Measurements from ENCODE around the gene KRTAP9-8. TPM values are rescaled to one million over a fixed set of nuclear protein-coding genes. Genes with fewer than 3 reads are reported as not detected.
"Not testable (repeated sequence)": the region's sequence is repeated elsewhere in the genome, so short reads cannot be mapped to it uniquely, and the experiment has no call there.

The KRTAP9-8 gene
- total and polyA plus RNA-seq, 4 donors, result not detected

DNA sequence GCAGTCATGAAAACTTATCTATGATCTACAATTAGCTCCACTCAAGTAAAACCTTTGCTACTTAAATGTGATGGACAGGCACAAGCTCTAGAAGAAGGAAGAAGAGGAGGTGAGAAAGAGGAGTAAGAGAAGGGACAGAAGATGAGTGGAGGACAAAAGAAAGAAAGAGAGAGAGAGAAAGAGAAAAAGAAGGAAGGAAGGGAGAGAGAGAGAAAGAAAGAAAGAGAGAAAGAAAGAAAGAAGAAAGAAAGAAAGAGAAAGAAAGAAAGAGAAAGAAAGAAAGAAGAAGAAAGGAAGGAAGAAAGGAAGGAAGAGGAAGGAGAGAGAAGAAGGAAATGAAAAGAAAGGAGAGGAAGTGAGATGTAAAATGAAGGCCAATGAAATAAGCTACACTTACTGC is 7.7 kb upstream of the KRTAP9-8 start:
- Histone ChIP-seq H3K4me1 (ENCODE audit: control insufficient read depth in 5 of 5, insufficient read depth in 5 of 5, low read length in 5 of 5) (no peaks in the 10 kb centered on the region), H3K36me3 (ENCODE audit: control insufficient read depth in 4 of 4, insufficient read depth in 4 of 4, low read length in 4 of 4) (no peaks in the 10 kb centered on the region), H3K4me3 (no peak overlapping the region), H3K27me3 (ENCODE audit: control insufficient read depth in 3 of 3, insufficient read depth in 3 of 3, low read length in 2 of 3) (peaks cover 0 to 10% (median 0%) of the 10 kb centered on the region in 3 donors), H3K27ac (ENCODE audit: low read depth in 1 of 2, low read length in 1 of 2) (no peak overlapping the region), H3K9ac (ENCODE audit: insufficient read depth in 1 of 2, low read length in 2 of 2) (no peak overlapping the region), H3K9me3 (ENCODE audit: control insufficient read depth in 4 of 4, insufficient read depth in 3 of 4, low read length in 3 of 4) (peaks cover 0 to 2% (median 0%) of the 10 kb centered on the region in 4 donors)
- DNase-seq (no peak), ATAC-seq (ENCODE audit: insufficient read depth, low FRiP score) (no peak)
- TF ChIP-seq, protein P1, sequence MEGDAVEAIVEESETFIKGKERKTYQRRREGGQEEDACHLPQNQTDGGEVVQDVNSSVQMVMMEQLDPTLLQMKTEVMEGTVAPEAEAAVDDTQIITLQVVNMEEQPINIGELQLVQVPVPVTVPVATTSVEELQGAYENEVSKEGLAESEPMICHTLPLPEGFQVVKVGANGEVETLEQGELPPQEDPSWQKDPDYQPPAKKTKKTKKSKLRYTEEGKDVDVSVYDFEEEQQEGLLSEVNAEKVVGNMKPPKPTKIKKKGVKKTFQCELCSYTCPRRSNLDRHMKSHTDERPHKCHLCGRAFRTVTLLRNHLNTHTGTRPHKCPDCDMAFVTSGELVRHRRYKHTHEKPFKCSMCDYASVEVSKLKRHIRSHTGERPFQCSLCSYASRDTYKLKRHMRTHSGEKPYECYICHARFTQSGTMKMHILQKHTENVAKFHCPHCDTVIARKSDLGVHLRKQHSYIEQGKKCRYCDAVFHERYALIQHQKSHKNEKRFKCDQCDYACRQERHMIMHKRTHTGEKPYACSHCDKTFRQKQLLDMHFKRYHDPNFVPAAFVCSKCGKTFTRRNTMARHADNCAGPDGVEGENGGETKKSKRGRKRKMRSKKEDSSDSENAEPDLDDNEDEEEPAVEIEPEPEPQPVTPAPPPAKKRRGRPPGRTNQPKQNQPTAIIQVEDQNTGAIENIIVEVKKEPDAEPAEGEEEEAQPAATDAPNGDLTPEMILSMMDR (IDR thresholded peaks at IDR 0.05; ENCODE audit: control extremely low read depth, extremely low read depth), result no peak

GRCh38 chr17:41231731-41232130 is 6.1 kb upstream of the KRTAP9-8 start:
- Histone ChIP-seq H3K9me3 (ENCODE audit: control insufficient read depth in 4 of 4, insufficient read depth in 3 of 4, low read length in 3 of 4) (no peaks in the 10 kb centered on the region), H3K27ac (ENCODE audit: low read depth in 1 of 2, low read length in 1 of 2) (no peak overlapping the region), H3K9ac (ENCODE audit: insufficient read depth in 1 of 2, low read length in 2 of 2) (no peak overlapping the region), H3K4me3 (no peak overlapping the region), H3K36me3 (ENCODE audit: control insufficient read depth in 4 of 4, insufficient read depth in 4 of 4, low read length in 4 of 4) (no peaks in the 10 kb centered on the region), H3K4me1 (ENCODE audit: control insufficient read depth in 5 of 5, insufficient read depth in 5 of 5, low read length in 5 of 5) (no peaks in the 10 kb centered on the region), H3K27me3 (ENCODE audit: control insufficient read depth in 3 of 3, insufficient read depth in 3 of 3, low read length in 2 of 3) (peaks cover 0 to 10% (median 0%) of the 10 kb centered on the region in 3 donors)
- ATAC-seq (ENCODE audit: insufficient read depth, low FRiP score), result no peak
- WGBS, 2 donors, result 89% methylated on average over 6 of the region's 6 CpGs
- TF ChIP-seq, protein P1 (IDR thresholded peaks at IDR 0.05; ENCODE audit: control extremely low read depth, extremely low read depth), result no peak
- DNase-seq, result no peak

DNA sequence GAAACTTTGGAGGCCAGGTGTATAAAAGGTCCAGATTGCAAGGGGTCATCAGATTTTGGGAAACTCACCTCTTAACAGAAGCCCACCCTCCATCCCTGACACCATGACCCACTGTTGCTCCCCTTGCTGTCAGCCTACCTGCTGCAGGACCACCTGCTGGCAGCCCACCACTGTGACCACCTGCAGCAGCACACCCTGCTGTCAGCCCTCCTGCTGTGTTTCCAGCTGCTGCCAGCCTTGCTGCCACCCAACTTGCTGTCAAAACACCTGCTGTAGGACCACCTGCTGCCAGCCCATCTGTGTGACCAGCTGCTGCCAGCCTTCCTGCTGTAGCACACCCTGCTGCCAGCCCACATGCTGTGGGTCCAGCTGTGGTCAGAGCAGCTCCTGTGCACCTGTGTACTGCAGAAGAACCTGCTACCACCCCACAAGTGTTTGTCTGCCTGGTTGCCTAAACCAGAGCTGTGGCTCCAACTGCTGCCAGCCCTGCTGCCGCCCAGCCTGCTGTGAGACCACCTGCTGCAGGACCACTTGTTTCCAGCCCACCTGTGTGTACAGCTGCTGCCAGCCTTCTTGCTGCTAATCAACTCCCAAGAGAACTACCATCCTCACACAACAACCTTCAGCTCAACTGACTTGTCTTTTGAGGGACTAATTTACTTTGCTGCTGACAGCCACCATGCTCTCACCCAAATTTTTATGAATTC is 5.2 kb upstream of the KRTAP9-8 start, which contains the start of gene KRTAP9-3:
TSS of gene KRTAP9-3 (plus strand) at position 51 of the 707 bp plus-strand sequence. CDS start at position 104, 53 bp downstream.
- not testable (repeated sequence) for H3K4me1 ChIP-seq (ENCODE audit: control insufficient read depth in 5 of 5, insufficient read depth in 5 of 5, low read length in 5 of 5); H3K27me3 ChIP-seq (ENCODE audit: control insufficient read depth in 3 of 3, insufficient read depth in 3 of 3, low read length in 2 of 3); ATAC-seq (ENCODE audit: insufficient read depth, low FRiP score); H3K36me3 ChIP-seq (ENCODE audit: control insufficient read depth in 4 of 4, insufficient read depth in 4 of 4, low read length in 4 of 4); H3K27ac ChIP-seq (ENCODE audit: low read depth in 1 of 2, low read length in 1 of 2); H3K9me3 ChIP-seq (ENCODE audit: control insufficient read depth in 4 of 4, insufficient read depth in 3 of 4, low read length in 3 of 4); H3K9ac ChIP-seq (ENCODE audit: insufficient read depth in 1 of 2, low read length in 2 of 2); DNase-seq; H3K4me3 ChIP-seq
- 80 to 83% methylated on average over 1 of the region's 1 CpG for WGBS, 2 donors

DNA sequence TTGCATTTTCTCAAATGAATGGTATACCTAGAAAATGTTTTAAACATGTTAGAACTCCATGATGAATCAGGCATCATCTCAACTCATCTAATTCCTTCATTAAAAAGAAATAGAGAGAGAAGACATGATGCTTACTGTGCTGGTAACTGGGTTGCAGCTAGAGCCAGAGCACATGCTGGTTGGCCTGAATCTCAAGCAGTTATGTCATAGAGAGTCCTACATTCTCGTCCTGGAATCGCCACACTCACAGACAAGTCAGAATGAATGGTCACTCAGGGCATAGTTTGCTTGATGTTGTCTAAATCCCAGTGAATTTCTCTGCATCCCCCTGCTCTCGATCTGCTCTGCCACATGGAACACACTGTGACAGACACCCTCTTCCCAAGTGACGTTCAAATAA is 683 bp upstream of the KRTAP9-8 start:
- H3K9ac ChIP-seq (ENCODE audit: insufficient read depth in 1 of 2, low read length in 2 of 2); ATAC-seq (ENCODE audit: insufficient read depth, low FRiP score); H3K27ac ChIP-seq (ENCODE audit: low read depth in 1 of 2, low read length in 1 of 2): not testable (repeated sequence)

GRCh38 chr17:41246995-41247787 is 9.4 kb downstream of the KRTAP9-8 start:
- WGBS, 2 donors, result 47 to 62% methylated on average over 2 of the region's 2 CpGs
- H3K9me3 ChIP-seq (ENCODE audit: control insufficient read depth in 4 of 4, insufficient read depth in 3 of 4, low read length in 3 of 4); H3K4me3 ChIP-seq; H3K4me1 ChIP-seq (ENCODE audit: control insufficient read depth in 5 of 5, insufficient read depth in 5 of 5, low read length in 5 of 5); H3K27ac ChIP-seq (ENCODE audit: low read depth in 1 of 2, low read length in 1 of 2); H3K27me3 ChIP-seq (ENCODE audit: control insufficient read depth in 3 of 3, insufficient read depth in 3 of 3, low read length in 2 of 3); ATAC-seq (ENCODE audit: insufficient read depth, low FRiP score); H3K36me3 ChIP-seq (ENCODE audit: control insufficient read depth in 4 of 4, insufficient read depth in 4 of 4, low read length in 4 of 4); H3K9ac ChIP-seq (ENCODE audit: insufficient read depth in 1 of 2, low read length in 2 of 2); DNase-seq: not testable (repeated sequence)

More for the DNA sequence above, 683 bp upstream of the KRTAP9-8 start:
- DNase-seq; H3K4me3 ChIP-seq; H3K36me3 ChIP-seq (ENCODE audit: control insufficient read depth in 4 of 4, insufficient read depth in 4 of 4, low read length in 4 of 4); H3K27me3 ChIP-seq (ENCODE audit: control insufficient read depth in 3 of 3, insufficient read depth in 3 of 3, low read length in 2 of 3); H3K4me1 ChIP-seq (ENCODE audit: control insufficient read depth in 5 of 5, insufficient read depth in 5 of 5, low read length in 5 of 5); H3K9me3 ChIP-seq (ENCODE audit: control insufficient read depth in 4 of 4, insufficient read depth in 3 of 4, low read length in 3 of 4): not testable (repeated sequence)
- 72 to 77% methylated on average over 4 of the region's 4 CpGs for WGBS, 2 donors

GRCh38 chr17:41249637-41250240 is 11.9 kb downstream of the KRTAP9-8 start, which contains the start of gene KRTAP9-4:
TSS of gene KRTAP9-4 (plus strand) at chr17:41249687. CDS start at chr17:41249721, 34 bp downstream.
- not testable (repeated sequence) for DNase-seq; H3K27me3 ChIP-seq (ENCODE audit: control insufficient read depth in 3 of 3, insufficient read depth in 3 of 3, low read length in 2 of 3); ATAC-seq (ENCODE audit: insufficient read depth, low FRiP score); H3K4me3 ChIP-seq; H3K9me3 ChIP-seq (ENCODE audit: control insufficient read depth in 4 of 4, insufficient read depth in 3 of 4, low read length in 3 of 4); H3K9ac ChIP-seq (ENCODE audit: insufficient read depth in 1 of 2, low read length in 2 of 2); H3K4me1 ChIP-seq (ENCODE audit: control insufficient read depth in 5 of 5, insufficient read depth in 5 of 5, low read length in 5 of 5); H3K36me3 ChIP-seq (ENCODE audit: control insufficient read depth in 4 of 4, insufficient read depth in 4 of 4, low read length in 4 of 4); H3K27ac ChIP-seq (ENCODE audit: low read depth in 1 of 2, low read length in 1 of 2)
- 67 to 77% methylated on average over 2 of the region's 2 CpGs for WGBS, 2 donors
